HCT116 (cell line): ENCODE data around the gene CTSW.

Experiments used
- CTCF ChIP-seq, 3 experiments: fragments of 200-600 bp in 1 of 3; sonication (generic) in 1 of 3; IDR thresholded peaks in 2 of 3; conservative IDR thresholded peaks in 1 of 3; 2 replicates each; pipeline ENCODE4 v1.5.1; 2012 to 2017; ENCODE audit warnings: low read depth in 2 of 3, low read length in 2 of 3, antibody characterized with exemption in 1 of 3, borderline replicate concordance in 1 of 3, control low read depth in 1 of 3, mild to moderate bottlenecking in 1 of 3, mixed read lengths in 1 of 3, mixed run types in 1 of 3, moderate library complexity in 1 of 3; ENCODE audit not compliant: insufficient read depth in 1 of 3
- EGR1 ChIP-seq: IDR thresholded peaks from 2 replicates; pipeline ENCODE4 v1.6.1; 2012; ENCODE audit warnings: low read depth
- EZH2 ChIP-seq: fragments of 200-600 bp; sonication (generic); IDR thresholded peaks from 2 replicates; pipeline ENCODE4 v1.6.1; 2017; ENCODE audit warnings: antibody characterized with exemption, mixed run types
- FOSL1 ChIP-seq: IDR thresholded peaks from 2 replicates; pipeline ENCODE4 v1.6.1; 2012; ENCODE audit warnings: low read depth
- JUND ChIP-seq: IDR thresholded peaks from 2 replicates; pipeline ENCODE4 v1.6.1; 2012
- MAX ChIP-seq: IDR thresholded peaks from 2 replicates; pipeline ENCODE4 v1.6.1; 2012
- POLR2A ChIP-seq: IDR thresholded peaks from 2 replicates; pipeline ENCODE4 v1.7.0; 2011; ENCODE audit warnings: borderline replicate concordance; ENCODE audit not compliant: insufficient read depth, insufficient read length; ENCODE audit errors: extremely low read depth
- POLR2AphosphoS5 ChIP-seq: IDR thresholded peaks from 2 replicates; pipeline ENCODE4 v1.6.1; 2011; ENCODE audit warnings: mild to moderate bottlenecking, low read depth, low read length, moderate library complexity
- REST ChIP-seq: IDR thresholded peaks from 2 replicates; pipeline ENCODE4 v1.6.1; 2012; ENCODE audit warnings: low read depth
- SIN3A ChIP-seq: IDR thresholded peaks from 2 replicates; pipeline ENCODE4 v1.6.1; 2012; ENCODE audit warnings: low read depth
- SP1 ChIP-seq: IDR thresholded peaks from 2 replicates; pipeline ENCODE4 v1.6.1; 2012; ENCODE audit warnings: low read depth
- TCF7L2 ChIP-seq: IDR thresholded peaks from 2 replicates; pipeline ENCODE4 v1.7.0; 2011; ENCODE audit warnings: borderline replicate concordance, inconsistent platforms; ENCODE audit not compliant: insufficient read depth, insufficient read length; ENCODE audit errors: extremely low read depth
- YY1 ChIP-seq: IDR thresholded peaks from 2 replicates; pipeline ENCODE4 v1.6.1; 2011; ENCODE audit warnings: low read length, low read depth, moderate library complexity, mild to moderate bottlenecking; ENCODE audit not compliant: insufficient replicate concordance; ENCODE audit errors: extremely low read depth
- ZFX ChIP-seq: fragments of 450-650 bp; IDR thresholded peaks from 2 replicates; pipeline ENCODE4 v1.6.1; 2017

- TF ChIP-seq CTCF (IDR thresholded peaks at IDR 0.05 in 2 of 3, conservative IDR thresholded peaks at IDR 0.05 in 1 of 3; ENCODE audit: borderline replicate concordance in 1 of 3, insufficient read depth in 1 of 3, low read depth in 2 of 3, low read length in 2 of 3) (no peak), SIN3A (no peak), FOSL1 (no peak), TCF7L2 (no peak), REST (no peak), MAX (no peak), ZFX (no peak), EGR1 (no peak), EZH2 (no peak), POLR2AphosphoS5 (no peak), SP1 (no peak), POLR2A (no peak), YY1 (no peak), JUND (no peak)
Observed at GRCh38 chr11:65915101-65915820, 35.6 kb downstream of the CTSW start.
